Fibroblast of lung (primary cell): Measurements from ENCODE around the gene CRIP3. TPM values are rescaled to one million over a fixed set of nuclear protein-coding genes. Genes with fewer than 3 reads are reported as not detected.

Experiments
- DNase-seq, 2 donors: peaks; one replicate each; pipeline versions ENCODE4 v3.0.0 to v3.0.0-alpha.2; 2010; ENCODE audit warnings: low read depth in 2 of 2
- H2AFZ ChIP-seq: 2 replicates; pipeline ENCODE4 v1.5.1; 2012; ENCODE audit warnings: low read length, control low read depth, inconsistent platforms
- H3K27ac ChIP-seq: 2 replicates; pipeline ENCODE4 v1.5.1; 2011; ENCODE audit warnings: low read length, control low read depth; ENCODE audit not compliant: insufficient read depth
- H3K27me3 ChIP-seq: 2 replicates; pipeline ENCODE4 v1.5.1; 2011; ENCODE audit warnings: mild to moderate bottlenecking, low read length; ENCODE audit not compliant: control insufficient read depth, insufficient read depth
- H3K36me3 ChIP-seq: 2 replicates; pipeline ENCODE4 v1.5.1; 2011; ENCODE audit warnings: low read length; ENCODE audit not compliant: control insufficient read depth, insufficient read depth
- H3K4me1 ChIP-seq: 2 replicates; pipeline ENCODE4 v1.5.1; 2011; ENCODE audit warnings: low read length; ENCODE audit not compliant: control insufficient read depth, insufficient read depth; ENCODE audit errors: extremely low read depth
- H3K4me2 ChIP-seq: 2 replicates; pipeline ENCODE4 v1.5.1; 2011; ENCODE audit warnings: low read length, control low read depth; ENCODE audit not compliant: insufficient read depth; ENCODE audit errors: extremely low read depth
- H3K4me3 ChIP-seq, 4 experiments: fragments of 200-600 bp in 1 of 4; sonication (generic) in 1 of 4; replicated peaks in 1 of 4; 2 replicates each; pipeline ENCODE4 v1.5.1; 2011 to 2016; ENCODE audit warnings: low read length in 4 of 4, low read depth in 3 of 4, mild to moderate bottlenecking in 3 of 4, control low read depth in 2 of 4, inconsistent platforms in 1 of 4, mixed read lengths in 1 of 4; ENCODE audit not compliant: insufficient read depth in 1 of 4; ENCODE audit errors: control extremely low read depth in 1 of 4
- H3K79me2 ChIP-seq: 2 replicates; pipeline ENCODE4 v1.5.1; 2012; ENCODE audit warnings: mild to moderate bottlenecking, low read length, inconsistent platforms; ENCODE audit not compliant: control insufficient read depth, insufficient read depth
- H3K9ac ChIP-seq: 2 replicates; pipeline ENCODE4 v1.5.1; 2011; ENCODE audit warnings: mild to moderate bottlenecking, low read length, control low read depth; ENCODE audit not compliant: insufficient read depth
- H3K9me3 ChIP-seq: 2 replicates; pipeline ENCODE4 v1.5.1; 2012; ENCODE audit warnings: low read depth, low read length; ENCODE audit not compliant: control insufficient read depth, insufficient read depth
- H4K20me1 ChIP-seq: 2 replicates; pipeline ENCODE4 v1.5.1; 2011; ENCODE audit warnings: low read length; ENCODE audit not compliant: control insufficient read depth, insufficient read depth; ENCODE audit errors: extremely low read depth
- EZH2 ChIP-seq: IDR thresholded peaks from 2 replicates; pipeline ENCODE4 v1.5.1; 2012; ENCODE audit warnings: low read length, control low read depth, mild to moderate bottlenecking; ENCODE audit errors: missing control alignments
- polyA plus RNA-seq, 2 donors: library from polyadenylated mRNA; depleted of rRNA in 1 of 2; stranded (reverse) in 1 of 2; unstranded in 1 of 2; fragments of >200 nt; gene quantifications; 2 replicates each; pipeline ENCODE4 v1.2.1, GENCODE V29; 2011 to 2012; ENCODE audit warnings: missing spikeins in 1 of 2
- total RNA-seq: library from RNA; depleted of rRNA; stranded (reverse); fragments of >200 nt; gene quantifications from 2 replicates; pipeline ENCODE4 v1.2.1, GENCODE V29; 2014
- TF ChIP-seq, protein P1 (sequence below), 2 donors: IDR thresholded peaks in 1 of 2; conservative IDR thresholded peaks in 1 of 2; 1 replicate in 1 of 2; 2 replicates in 1 of 2; pipeline ENCODE4 v1.5.1; 2011 to 2012; ENCODE audit warnings: low read length in 2 of 2, control low read depth in 1 of 2, inconsistent platforms in 1 of 2, low read depth in 1 of 2, mild to moderate bottlenecking in 1 of 2

The CRIP3 gene
- total and polyA plus RNA-seq, 2 donors (not counting 1 experiment from before 2014, with no cell fraction given) = not detected

DNA sequence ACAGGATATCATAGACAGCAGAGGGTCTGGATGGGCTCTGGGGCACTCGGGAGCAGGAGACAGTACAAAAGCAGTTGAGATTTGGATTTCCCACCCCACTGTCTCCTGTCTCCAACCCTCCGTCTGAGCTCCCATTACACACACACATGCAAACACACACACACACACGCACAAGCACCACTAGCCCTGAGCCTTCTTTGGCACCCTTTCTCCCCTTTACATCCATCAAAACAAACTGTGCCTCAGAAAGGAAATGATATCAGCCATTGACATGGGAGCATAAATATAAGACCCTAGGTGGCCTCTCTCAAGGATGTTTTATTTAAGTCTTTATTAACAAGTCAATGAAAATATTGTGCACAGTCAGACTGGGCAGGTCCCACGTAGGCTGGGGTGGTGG is 47.8 kb downstream of the CRIP3 start:
- Histone ChIP-seq H3K27me3 (no peaks in the 10 kb centered on the region), H3K36me3 (no peaks in the 10 kb centered on the region), H3K9me3 (no peaks in the 10 kb centered on the region), H3K4me1 (no peaks in the 10 kb centered on the region), H4K20me1 (no peaks in the 10 kb centered on the region), H3K9ac (no peak overlapping the region), H3K79me2 (no peaks in the 10 kb centered on the region), H3K4me3 (no peak overlapping the region), H3K4me2 (no peak overlapping the region), H2AFZ (no peak overlapping the region), H3K27ac (no peak overlapping the region)
- TF ChIP-seq, protein P1, sequence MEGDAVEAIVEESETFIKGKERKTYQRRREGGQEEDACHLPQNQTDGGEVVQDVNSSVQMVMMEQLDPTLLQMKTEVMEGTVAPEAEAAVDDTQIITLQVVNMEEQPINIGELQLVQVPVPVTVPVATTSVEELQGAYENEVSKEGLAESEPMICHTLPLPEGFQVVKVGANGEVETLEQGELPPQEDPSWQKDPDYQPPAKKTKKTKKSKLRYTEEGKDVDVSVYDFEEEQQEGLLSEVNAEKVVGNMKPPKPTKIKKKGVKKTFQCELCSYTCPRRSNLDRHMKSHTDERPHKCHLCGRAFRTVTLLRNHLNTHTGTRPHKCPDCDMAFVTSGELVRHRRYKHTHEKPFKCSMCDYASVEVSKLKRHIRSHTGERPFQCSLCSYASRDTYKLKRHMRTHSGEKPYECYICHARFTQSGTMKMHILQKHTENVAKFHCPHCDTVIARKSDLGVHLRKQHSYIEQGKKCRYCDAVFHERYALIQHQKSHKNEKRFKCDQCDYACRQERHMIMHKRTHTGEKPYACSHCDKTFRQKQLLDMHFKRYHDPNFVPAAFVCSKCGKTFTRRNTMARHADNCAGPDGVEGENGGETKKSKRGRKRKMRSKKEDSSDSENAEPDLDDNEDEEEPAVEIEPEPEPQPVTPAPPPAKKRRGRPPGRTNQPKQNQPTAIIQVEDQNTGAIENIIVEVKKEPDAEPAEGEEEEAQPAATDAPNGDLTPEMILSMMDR (conservative IDR thresholded peaks at IDR 0.05 in 1 of 2, IDR thresholded peaks at IDR 0.05 in 1 of 2; ENCODE audit: low read depth in 1 of 2, low read length in 2 of 2) = no peak
- no peak for TF ChIP-seq EZH2
- DNase-seq = no peak

DNA sequence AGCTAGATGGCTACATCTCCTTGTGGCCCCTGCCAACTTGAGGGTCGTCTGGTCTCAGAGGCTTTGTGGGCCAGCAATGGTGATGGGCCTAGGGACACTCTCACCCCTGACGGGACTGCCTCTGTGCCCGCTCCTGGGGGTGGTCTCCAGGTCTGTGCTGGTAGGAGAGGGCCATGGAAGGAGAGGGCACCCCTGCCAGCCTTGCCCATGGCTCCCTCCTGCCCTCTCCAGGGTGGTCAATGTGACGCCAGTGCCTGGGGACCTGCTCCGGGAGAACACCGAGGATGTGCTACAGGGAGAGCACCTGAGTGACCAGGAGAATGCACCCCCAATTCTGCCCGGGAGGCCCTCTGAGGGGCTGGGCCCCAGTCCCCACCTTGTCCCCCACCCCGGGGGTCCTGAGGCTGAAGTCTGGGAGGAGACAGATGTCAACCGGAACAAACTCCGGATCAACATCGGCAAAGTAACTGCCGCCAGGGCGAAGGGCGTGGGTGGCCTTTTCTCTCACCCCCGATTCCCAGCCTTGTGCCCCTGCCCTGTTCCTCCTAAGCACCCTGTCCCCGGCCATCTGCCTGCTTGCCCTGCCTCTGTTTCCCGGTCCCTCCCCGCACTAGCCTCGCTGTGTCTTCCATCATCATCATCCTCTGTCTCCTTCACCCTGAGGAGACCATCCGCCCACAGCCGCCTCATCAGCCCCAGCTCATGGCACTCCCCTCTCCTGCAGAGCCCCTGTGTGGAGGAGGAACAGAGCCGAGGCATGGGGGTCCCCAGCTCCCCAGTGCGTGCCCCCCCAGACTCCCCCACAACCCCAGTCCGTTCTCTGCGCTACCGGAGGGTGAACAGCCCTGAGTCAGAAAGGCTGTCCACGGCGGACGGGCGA is 49.6 kb downstream of the CRIP3 start:
- no peaks in the 10 kb centered on the region for H3K36me3 ChIP-seq
- DNase-seq = no peak
- H3K4me2 ChIP-seq = no peak overlapping the region
- H3K27ac ChIP-seq = no peak overlapping the region
- no peaks in the 10 kb centered on the region for H4K20me1 ChIP-seq
- H3K9ac ChIP-seq = no peak overlapping the region
- TF ChIP-seq, protein P1 (conservative IDR thresholded peaks at IDR 0.05 in 1 of 2, IDR thresholded peaks at IDR 0.05 in 1 of 2; ENCODE audit: low read depth in 1 of 2, low read length in 2 of 2) = no peak
- no peak for TF ChIP-seq EZH2
- H3K79me2 ChIP-seq = no peaks in the 10 kb centered on the region
- H3K4me1 ChIP-seq = no peaks in the 10 kb centered on the region
- H3K4me3 ChIP-seq = no peak overlapping the region
- no peaks in the 10 kb centered on the region for H3K27me3 ChIP-seq
- no peak overlapping the region for H2AFZ ChIP-seq
- no peaks in the 10 kb centered on the region for H3K9me3 ChIP-seq

DNA sequence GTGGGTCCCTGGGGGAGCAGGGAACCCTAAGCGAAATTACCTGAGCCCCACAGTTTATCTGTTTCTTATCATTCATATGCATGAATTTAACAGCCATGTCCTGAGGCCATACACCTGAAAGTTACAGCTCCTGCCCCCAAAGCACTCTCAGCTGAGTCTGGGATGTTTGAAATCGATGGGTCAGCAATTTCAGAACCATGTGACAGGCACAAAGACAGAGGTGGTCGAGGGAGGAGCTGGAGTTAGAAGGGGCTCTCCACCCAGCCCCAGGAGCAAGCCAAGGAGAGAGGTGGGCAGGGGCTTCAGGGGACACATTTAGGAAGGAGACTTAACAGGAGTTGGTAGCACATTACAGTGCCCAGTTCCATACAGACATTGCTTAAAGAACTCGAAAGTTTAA is 50.4 kb downstream of the CRIP3 start:
- Histone ChIP-seq H3K27me3 (no peaks in the 10 kb centered on the region), H4K20me1 (no peaks in the 10 kb centered on the region), H3K9me3 (no peaks in the 10 kb centered on the region), H3K79me2 (no peaks in the 10 kb centered on the region), H3K9ac (no peak overlapping the region), H3K36me3 (no peaks in the 10 kb centered on the region), H2AFZ (no peak overlapping the region), H3K4me3 (no peak overlapping the region), H3K4me2 (no peak overlapping the region), H3K4me1 (no peaks in the 10 kb centered on the region), H3K27ac (no peak overlapping the region)
- DNase-seq = no peak
- TF ChIP-seq, protein P1 (conservative IDR thresholded peaks at IDR 0.05 in 1 of 2, IDR thresholded peaks at IDR 0.05 in 1 of 2; ENCODE audit: low read depth in 1 of 2, low read length in 2 of 2) = no peak
- no peak for TF ChIP-seq EZH2
